NCI-H1417 (cell line): Measurements from ENCODE around the gene RASIP1.

Experiments
- DNase-seq, 3 experiments: peaks; one replicate each; lab custom pipeline; 2025; lab: John Stamatoyannopoulos, UW

RASIP1 gene

DNA sequence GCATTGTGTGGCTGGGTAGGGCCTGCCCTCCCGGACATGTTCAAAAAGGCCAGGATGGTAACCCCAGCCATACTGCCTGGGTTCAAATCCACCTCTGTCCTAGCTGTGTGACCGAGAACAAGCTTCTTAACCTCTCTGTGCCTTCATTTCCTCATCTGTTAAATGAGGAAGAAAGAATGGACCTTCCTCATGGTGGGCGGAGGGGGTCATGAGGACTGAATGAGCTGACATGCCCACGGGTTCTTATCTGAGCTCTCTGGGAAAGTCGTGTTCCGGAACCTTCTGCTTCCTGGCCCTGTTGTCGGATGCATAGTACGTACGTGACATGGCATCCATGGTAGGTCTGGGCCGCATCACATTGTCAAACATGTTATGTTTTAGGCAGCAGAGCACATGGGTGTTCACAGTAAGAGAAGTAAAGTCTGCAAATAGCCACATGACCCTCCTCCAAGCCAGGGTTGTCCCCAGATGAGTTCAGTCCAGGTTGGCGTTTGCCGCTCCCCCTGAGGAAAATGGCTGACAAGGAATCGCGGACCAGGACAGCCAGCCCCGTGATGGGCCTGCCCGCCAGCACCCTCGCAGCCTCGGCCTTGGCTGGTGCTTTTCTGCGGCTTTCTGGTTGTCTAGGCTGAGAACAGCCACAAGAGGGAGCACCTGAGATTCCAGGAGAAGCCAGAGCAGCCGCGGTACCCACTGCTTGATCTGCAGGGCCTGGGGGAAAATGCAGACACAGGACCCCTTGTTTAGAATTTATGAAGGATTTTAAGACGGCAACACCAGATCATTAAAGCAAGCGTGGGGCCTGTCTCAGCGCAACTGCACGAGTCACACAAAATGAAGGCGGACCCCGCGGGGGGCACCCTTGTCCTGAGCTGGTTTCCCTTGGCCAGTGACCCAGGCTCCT lies 65.2 kb downstream of the RASIP1 start:
- peak; percentile 61 to 89 (median 87) for DNase-seq

DNA sequence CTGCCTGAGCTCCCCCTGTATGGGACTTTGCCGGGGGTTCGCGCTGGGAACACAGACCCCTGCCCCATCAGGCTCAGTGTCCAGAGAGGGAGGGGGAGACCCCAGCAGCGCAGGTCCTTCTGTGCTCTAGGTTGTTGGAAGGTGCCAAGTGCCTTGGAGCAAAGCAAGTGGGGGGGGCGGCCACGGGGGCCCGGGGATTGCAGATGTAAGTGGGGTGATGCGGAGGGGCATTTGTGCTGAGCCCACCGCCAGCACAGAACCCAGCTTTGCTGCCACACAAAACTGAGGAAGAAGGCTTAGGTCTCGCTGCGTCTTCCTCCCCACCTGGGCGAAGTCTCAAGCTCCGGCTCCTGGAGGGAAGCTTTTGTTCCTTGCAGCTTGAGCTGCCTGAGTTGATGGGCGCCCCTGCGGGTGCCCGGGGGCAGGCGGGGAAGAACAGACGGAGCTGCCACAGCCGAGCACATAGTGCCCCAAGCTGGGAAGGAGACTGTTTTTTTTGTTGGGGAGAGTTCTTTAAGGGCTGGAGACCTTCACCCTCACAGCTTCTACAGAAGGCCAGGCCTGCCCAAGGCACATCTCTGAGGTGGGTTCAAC lies 66.1 kb downstream of the RASIP1 start:
- no peak for DNase-seq

- DNase-seq = no peak
These were observed 66.8 kb downstream of the RASIP1 start for GRCh38 chr19:48673436-48674100.

- no peak for DNase-seq
These were observed 67.4 kb downstream of the RASIP1 start, which contains the start of gene NTN5 for GRCh38 chr19:48672994-48673393. Gene NTN5 (minus strand): TSS chr19:48673017. CDS start chr19:48670986, 2,031 bp downstream.

GRCh38 chr19:48671446-48671995 lies 68.9 kb downstream of the RASIP1 start:
- no peak for DNase-seq

DNA sequence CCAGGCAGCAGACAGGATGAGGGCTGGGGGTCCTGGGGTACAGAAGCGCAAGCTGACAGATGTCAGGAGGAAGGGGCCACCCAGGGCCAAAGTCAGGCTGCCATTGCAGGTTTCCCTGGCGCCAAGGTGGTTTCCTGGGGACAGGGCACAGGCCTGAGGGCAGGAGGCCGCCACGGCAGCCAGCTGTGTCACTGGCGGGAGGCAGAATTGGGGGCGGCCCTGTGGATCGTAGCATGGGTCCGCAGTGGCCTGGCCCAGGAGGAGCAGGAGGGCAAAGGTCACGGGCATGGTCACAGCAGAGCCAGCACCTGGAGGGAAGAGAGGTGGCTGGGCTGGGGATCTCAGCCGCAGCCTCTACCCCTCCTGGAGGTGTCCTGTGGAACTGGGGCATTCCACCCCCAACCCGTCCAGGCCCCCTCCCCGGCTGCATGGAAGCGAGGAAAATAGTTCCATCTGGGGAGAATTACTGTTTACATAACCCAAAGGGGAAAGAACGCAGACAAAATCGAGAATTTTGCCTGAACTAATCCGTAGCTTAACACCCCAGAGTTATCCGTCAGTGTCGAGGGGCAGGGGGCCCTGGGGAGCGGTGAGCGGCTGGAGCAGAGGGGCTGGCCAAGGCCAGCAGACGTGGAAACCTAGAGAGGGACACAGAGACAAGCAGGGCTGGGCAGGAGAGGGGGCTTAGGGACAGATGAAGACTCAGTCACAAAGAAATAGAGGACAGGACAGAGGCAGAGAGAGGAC lies 69.5 kb downstream of the RASIP1 start:
- DNase-seq = no peak
